ENCODE results near the gene HPRT1. TPM values are rescaled to one million over a fixed set of nuclear protein-coding genes. Genes with fewer than 3 reads are reported as not detected.

HPRT1 gene
- total RNA-seq, 1 donor from 2014 or later = 33.9 TPM

GRCh38 chrX:134476284-134476683 is 16.3 kb downstream of the HPRT1 start:
- peak; percentile 4 for DNase-seq (ENCODE audit: low spot score)

- no peak for DNase-seq (ENCODE audit: low spot score)
Measured at GRCh38 chrX:134478374-134478773, 18.4 kb downstream of the HPRT1 start.

- no peak for DNase-seq (ENCODE audit: low spot score)
Measured at GRCh38 chrX:134480061-134480460, 20.1 kb downstream of the HPRT1 start.

GRCh38 chrX:134481339-134481738 is 21.4 kb downstream of the HPRT1 start:
- DNase-seq (ENCODE audit: low spot score) = no peak

- DNase-seq (ENCODE audit: low spot score) = no peak
Measured at GRCh38 chrX:134482371-134482770, 22.4 kb downstream of the HPRT1 start.

- DNase-seq (ENCODE audit: low spot score) = peak; percentile 55
Measured at GRCh38 chrX:134484039-134484438, 24.1 kb downstream of the HPRT1 start.

- no peak for DNase-seq (ENCODE audit: low spot score)
Measured at GRCh38 chrX:134501941-134502340, 42.0 kb downstream of the HPRT1 start.

GRCh38 chrX:134502686-134503085 is 42.7 kb downstream of the HPRT1 start:
- DNase-seq (ENCODE audit: low spot score) = peak; percentile 6

GRCh38 chrX:134512566-134512965 is 52.6 kb downstream of the HPRT1 start:
- peak; percentile 13 for DNase-seq (ENCODE audit: low spot score)

GRCh38 chrX:134513091-134513490 is 53.1 kb downstream of the HPRT1 start:
- no peak for DNase-seq (ENCODE audit: low spot score)

- DNase-seq (ENCODE audit: low spot score) = peak; percentile 25
Measured at GRCh38 chrX:134520860-134521390, 61.0 kb downstream of the HPRT1 start.

GRCh38 chrX:134524181-134524580 is 64.2 kb downstream of the HPRT1 start:
- DNase-seq (ENCODE audit: low spot score) = no peak

- DNase-seq (ENCODE audit: low spot score) = no peak
Measured at GRCh38 chrX:134525086-134525792, 65.3 kb downstream of the HPRT1 start.

GRCh38 chrX:134526399-134526798 is 66.4 kb downstream of the HPRT1 start:
- DNase-seq (ENCODE audit: low spot score) = no peak

GRCh38 chrX:134528960-134529359 is 69.0 kb downstream of the HPRT1 start:
- DNase-seq (ENCODE audit: low spot score) = no peak

GRCh38 chrX:134529481-134529880 is 69.5 kb downstream of the HPRT1 start:
- no peak for DNase-seq (ENCODE audit: low spot score)

- DNase-seq (ENCODE audit: low spot score) = no peak
Measured at GRCh38 chrX:134530845-134531244, 70.9 kb downstream of the HPRT1 start.

- DNase-seq (ENCODE audit: low spot score) = no peak
Measured at GRCh38 chrX:134533352-134533751, 73.4 kb downstream of the HPRT1 start.

GRCh38 chrX:134533952-134534351 is 74.0 kb downstream of the HPRT1 start:
- DNase-seq (ENCODE audit: low spot score) = no peak

- no peak for DNase-seq (ENCODE audit: low spot score)
Measured at GRCh38 chrX:134537179-134537955, 77.4 kb downstream of the HPRT1 start.

GRCh38 chrX:134538316-134538715 is 78.4 kb downstream of the HPRT1 start:
- DNase-seq (ENCODE audit: low spot score) = no peak

GRCh38 chrX:134541906-134542305 is 81.9 kb downstream of the HPRT1 start:
- DNase-seq (ENCODE audit: low spot score) = no peak

- DNase-seq (ENCODE audit: low spot score) = peak; percentile 84
Measured at GRCh38 chrX:134542485-134542884, 82.5 kb downstream of the HPRT1 start.

Measured in umbilical cord (tissue), 2 donors.